GM04503 (cell line): ENCODE measurements around the gene VWA3B.
"Not testable (repeated sequence)": the region's sequence is repeated elsewhere in the genome, so short reads cannot be mapped to it uniquely, and the experiment has no call there.

Experiments used
- DNase-seq: peaks from one replicate; pipeline ENCODE4 v3.0.0-alpha.2; 2012; ENCODE audit warnings: low read depth

VWA3B gene

GRCh38 chr2:98253461-98254070 lies 166.6 kb downstream of the VWA3B start:
- peak; percentile 28 for DNase-seq

GRCh38 chr2:98254504-98255059 lies 167.6 kb downstream of the VWA3B start:
- DNase-seq = no peak

- no peak for DNase-seq
These were observed 171.9 kb downstream of the VWA3B start for GRCh38 chr2:98258906-98259305.

- DNase-seq = no peak
These were observed 176.4 kb downstream of the VWA3B start for GRCh38 chr2:98263362-98263761.

GRCh38 chr2:98268225-98268624 lies 181.3 kb downstream of the VWA3B start:
- DNase-seq = not testable (repeated sequence)

- no peak for DNase-seq
These were observed 182.3 kb downstream of the VWA3B start for GRCh38 chr2:98269274-98269673.

- DNase-seq = no peak
These were observed 182.9 kb downstream of the VWA3B start for GRCh38 chr2:98269830-98270229.

GRCh38 chr2:98277162-98277859 lies 190.3 kb downstream of the VWA3B start:
- DNase-seq = no peak

GRCh38 chr2:98278074-98278473 lies 191.1 kb downstream of the VWA3B start:
- DNase-seq = no peak

GRCh38 chr2:98280376-98281102 lies 193.6 kb downstream of the VWA3B start:
- DNase-seq = no peak

- DNase-seq = no peak
These were observed 194.6 kb downstream of the VWA3B start for GRCh38 chr2:98281607-98282006.

GRCh38 chr2:98282109-98282508 lies 195.1 kb downstream of the VWA3B start:
- DNase-seq = no peak

GRCh38 chr2:98293030-98293429 lies 206.1 kb downstream of the VWA3B start:
- DNase-seq = no peak

GRCh38 chr2:98293931-98294687 lies 207.1 kb downstream of the VWA3B start:
- no peak for DNase-seq

GRCh38 chr2:98294711-98295110 lies 207.7 kb downstream of the VWA3B start:
- no peak for DNase-seq

GRCh38 chr2:98295275-98295674 lies 208.3 kb downstream of the VWA3B start:
- no peak for DNase-seq

- DNase-seq = no peak
These were observed 208.9 kb downstream of the VWA3B start for GRCh38 chr2:98295721-98296414.

- DNase-seq = no peak
These were observed 209.5 kb downstream of the VWA3B start for GRCh38 chr2:98296440-98296839.

GRCh38 chr2:98297817-98298682 lies 211.1 kb downstream of the VWA3B start:
- DNase-seq = no peak

- DNase-seq = no peak
These were observed 211.8 kb downstream of the VWA3B start for GRCh38 chr2:98298683-98299164.
